GM23338 (cell line): ENCODE data around the gene UPF2.

Experiments
- EZH2 ChIP-seq: fragments of 200-600 bp; sonication (generic); IDR thresholded peaks from one replicate; pipeline ENCODE4 v1.8.0; 2017; ENCODE audit warnings: antibody characterized with exemption, mild to moderate bottlenecking, low read depth; ENCODE audit not compliant: unreplicated experiment
- EZH2phosphoT487 ChIP-seq: fragments of 200-600 bp; sonication (generic); IDR thresholded peaks from one replicate; pipeline ENCODE4 v1.8.1; 2018; ENCODE audit warnings: antibody characterized with exemption; ENCODE audit not compliant: unreplicated experiment
- ZNF114 ChIP-seq: fragments of 250-450 bp; sonication (Bioruptor Pico); IDR thresholded peaks from 2 replicates; pipeline ENCODE4 v1.5.0; 2020; ENCODE audit warnings: mild to moderate bottlenecking, moderate library complexity
- TF ChIP-seq, protein P1 (sequence below), 2 experiments: fragments of 200-600 bp in 1 of 2; sonication (generic) in 1 of 2; conservative IDR thresholded peaks; 2 replicates each; pipeline versions ENCODE4 v1.5.1 to v1.6.1; 2016 to 2017; ENCODE audit warnings: antibody characterized with exemption in 2 of 2, low read depth in 2 of 2, mild to moderate bottlenecking in 2 of 2, moderate library complexity in 1 of 2
- TF ChIP-seq, protein P2 (sequence below): IDR thresholded peaks from 2 replicates; pipeline ENCODE4 v1.6.1; 2016; ENCODE audit warnings: antibody characterized with exemption
- TF ChIP-seq, protein P3 (sequence below): IDR thresholded peaks from one replicate; pipeline ENCODE4 v1.6.1; 2018; ENCODE audit warnings: antibody characterized with exemption; ENCODE audit not compliant: unreplicated experiment

DNA sequence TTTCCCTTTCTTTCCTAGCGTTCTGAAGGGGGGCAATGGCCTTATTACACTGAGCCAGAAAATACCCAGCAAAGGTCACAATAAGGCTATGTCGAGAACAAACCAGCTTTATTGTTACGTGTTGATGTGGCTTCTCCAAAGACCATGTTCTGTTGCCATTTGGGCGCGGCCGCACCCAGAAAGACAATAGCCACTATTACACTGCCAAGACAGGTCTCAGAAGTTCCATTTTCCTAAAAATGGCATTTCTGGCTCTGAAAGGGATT lies 141.6 kb downstream of the UPF2 start:
- TF ChIP-seq EZH2 (no peak), EZH2phosphoT487 (no peak), ZNF114 (CRISPR knock-in tag) (no peak)
- TF ChIP-seq, protein P1, sequence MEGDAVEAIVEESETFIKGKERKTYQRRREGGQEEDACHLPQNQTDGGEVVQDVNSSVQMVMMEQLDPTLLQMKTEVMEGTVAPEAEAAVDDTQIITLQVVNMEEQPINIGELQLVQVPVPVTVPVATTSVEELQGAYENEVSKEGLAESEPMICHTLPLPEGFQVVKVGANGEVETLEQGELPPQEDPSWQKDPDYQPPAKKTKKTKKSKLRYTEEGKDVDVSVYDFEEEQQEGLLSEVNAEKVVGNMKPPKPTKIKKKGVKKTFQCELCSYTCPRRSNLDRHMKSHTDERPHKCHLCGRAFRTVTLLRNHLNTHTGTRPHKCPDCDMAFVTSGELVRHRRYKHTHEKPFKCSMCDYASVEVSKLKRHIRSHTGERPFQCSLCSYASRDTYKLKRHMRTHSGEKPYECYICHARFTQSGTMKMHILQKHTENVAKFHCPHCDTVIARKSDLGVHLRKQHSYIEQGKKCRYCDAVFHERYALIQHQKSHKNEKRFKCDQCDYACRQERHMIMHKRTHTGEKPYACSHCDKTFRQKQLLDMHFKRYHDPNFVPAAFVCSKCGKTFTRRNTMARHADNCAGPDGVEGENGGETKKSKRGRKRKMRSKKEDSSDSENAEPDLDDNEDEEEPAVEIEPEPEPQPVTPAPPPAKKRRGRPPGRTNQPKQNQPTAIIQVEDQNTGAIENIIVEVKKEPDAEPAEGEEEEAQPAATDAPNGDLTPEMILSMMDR (conservative IDR thresholded peaks at IDR 0.05; ENCODE audit: low read depth in 2 of 2) = no peak
- TF ChIP-seq, protein P2, sequence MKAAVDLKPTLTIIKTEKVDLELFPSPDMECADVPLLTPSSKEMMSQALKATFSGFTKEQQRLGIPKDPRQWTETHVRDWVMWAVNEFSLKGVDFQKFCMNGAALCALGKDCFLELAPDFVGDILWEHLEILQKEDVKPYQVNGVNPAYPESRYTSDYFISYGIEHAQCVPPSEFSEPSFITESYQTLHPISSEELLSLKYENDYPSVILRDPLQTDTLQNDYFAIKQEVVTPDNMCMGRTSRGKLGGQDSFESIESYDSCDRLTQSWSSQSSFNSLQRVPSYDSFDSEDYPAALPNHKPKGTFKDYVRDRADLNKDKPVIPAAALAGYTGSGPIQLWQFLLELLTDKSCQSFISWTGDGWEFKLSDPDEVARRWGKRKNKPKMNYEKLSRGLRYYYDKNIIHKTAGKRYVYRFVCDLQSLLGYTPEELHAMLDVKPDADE = no peak
- TF ChIP-seq, protein P3, sequence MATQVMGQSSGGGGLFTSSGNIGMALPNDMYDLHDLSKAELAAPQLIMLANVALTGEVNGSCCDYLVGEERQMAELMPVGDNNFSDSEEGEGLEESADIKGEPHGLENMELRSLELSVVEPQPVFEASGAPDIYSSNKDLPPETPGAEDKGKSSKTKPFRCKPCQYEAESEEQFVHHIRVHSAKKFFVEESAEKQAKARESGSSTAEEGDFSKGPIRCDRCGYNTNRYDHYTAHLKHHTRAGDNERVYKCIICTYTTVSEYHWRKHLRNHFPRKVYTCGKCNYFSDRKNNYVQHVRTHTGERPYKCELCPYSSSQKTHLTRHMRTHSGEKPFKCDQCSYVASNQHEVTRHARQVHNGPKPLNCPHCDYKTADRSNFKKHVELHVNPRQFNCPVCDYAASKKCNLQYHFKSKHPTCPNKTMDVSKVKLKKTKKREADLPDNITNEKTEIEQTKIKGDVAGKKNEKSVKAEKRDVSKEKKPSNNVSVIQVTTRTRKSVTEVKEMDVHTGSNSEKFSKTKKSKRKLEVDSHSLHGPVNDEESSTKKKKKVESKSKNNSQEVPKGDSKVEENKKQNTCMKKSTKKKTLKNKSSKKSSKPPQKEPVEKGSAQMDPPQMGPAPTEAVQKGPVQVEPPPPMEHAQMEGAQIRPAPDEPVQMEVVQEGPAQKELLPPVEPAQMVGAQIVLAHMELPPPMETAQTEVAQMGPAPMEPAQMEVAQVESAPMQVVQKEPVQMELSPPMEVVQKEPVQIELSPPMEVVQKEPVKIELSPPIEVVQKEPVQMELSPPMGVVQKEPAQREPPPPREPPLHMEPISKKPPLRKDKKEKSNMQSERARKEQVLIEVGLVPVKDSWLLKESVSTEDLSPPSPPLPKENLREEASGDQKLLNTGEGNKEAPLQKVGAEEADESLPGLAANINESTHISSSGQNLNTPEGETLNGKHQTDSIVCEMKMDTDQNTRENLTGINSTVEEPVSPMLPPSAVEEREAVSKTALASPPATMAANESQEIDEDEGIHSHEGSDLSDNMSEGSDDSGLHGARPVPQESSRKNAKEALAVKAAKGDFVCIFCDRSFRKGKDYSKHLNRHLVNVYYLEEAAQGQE = no peak
